Measurements from ENCODE around the gene CBLN2.

The CBLN2 gene

DNA sequence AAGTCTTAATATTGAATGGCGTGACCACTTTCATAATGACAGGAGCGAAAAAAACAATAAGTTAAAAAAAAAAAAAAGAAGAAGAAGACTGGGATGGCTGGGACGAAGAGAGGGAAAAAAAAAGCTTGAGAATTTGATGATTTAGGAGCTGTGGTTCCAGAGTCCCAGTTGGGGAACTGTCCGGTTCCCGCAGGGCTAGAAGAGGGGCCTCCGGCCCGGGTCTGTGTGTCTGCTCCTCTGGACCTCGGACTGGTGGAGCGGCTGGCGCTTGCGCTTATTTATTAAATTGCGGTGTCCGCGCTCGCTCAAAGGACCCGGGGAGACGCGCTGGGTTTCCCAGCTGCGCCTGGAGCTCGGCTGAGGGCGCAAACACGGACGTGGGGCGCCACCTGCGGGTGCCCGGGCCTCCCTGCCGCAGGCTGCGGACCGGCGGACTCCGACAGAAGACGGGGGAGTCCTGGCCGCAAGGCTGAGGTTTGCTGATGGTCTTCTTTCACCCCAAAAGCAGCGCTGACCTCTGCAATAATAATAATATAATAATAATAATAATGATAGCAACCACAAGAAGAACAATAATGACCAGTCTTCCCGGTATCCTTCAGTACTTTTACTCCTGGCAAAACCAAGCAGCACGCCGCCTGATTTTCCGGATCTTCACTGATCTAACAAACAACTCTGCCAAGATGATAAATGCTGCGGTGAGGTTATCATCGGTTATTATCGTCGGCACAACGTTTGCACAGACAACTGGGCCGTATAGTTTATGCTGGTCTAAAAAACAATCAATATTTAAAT lies at the start of gene CBLN2:
CBLN2 (minus strand) TSS at position 251 of the 795 bp plus-strand sequence. CDS start 2,182 bp downstream, outside the sequence.
- DNase-seq: no peak

GRCh38 chr18:72588360-72588759 lies 44.2 kb upstream of the CBLN2 start:
- no peak for DNase-seq

DNA sequence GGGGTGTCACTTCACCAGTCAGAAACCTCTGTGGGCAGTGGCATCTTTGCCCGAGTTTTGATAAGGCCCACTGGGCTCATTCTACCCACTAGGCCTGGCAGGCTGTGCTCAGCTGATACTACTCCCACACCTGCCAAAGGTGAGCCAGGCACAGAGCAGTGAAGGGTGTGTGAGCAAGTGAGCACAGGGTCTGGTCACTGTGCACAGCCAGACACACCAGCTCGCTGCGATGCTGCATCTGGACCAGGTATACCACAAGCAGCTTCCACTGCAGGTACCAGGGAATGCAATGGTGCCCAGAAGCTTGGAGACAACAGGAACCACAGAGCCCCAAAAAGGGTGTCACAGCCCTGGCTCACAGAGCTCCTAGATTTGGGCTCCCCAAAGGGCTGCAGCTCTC lies 40.6 kb upstream of the CBLN2 start:
- DNase-seq: no peak

- no peak for DNase-seq
These were observed 37.8 kb upstream of the CBLN2 start for GRCh38 chr18:72581976-72582375.

DNA sequence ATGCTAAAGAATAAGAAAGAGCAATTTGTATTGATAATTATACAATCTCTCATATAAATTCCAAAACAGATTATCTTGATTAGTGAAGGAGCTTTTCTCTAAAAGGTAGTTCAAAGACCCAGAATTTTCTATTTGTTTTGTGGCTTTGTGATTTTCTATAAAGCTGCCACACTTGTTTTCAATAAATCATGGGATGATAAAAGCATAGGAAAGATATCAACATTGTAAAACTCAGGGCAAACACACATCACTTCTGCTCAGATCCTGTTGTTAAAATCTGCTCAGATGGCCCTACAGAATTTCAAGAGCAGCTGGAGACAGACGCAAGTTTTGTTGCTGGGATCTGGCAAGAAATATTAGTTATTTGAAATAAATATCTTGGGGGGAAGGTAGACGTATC lies 28.8 kb upstream of the CBLN2 start:
- DNase-seq: no peak

GRCh38 chr18:72566290-72566689 lies 22.1 kb upstream of the CBLN2 start:
- DNase-seq: no peak

DNA sequence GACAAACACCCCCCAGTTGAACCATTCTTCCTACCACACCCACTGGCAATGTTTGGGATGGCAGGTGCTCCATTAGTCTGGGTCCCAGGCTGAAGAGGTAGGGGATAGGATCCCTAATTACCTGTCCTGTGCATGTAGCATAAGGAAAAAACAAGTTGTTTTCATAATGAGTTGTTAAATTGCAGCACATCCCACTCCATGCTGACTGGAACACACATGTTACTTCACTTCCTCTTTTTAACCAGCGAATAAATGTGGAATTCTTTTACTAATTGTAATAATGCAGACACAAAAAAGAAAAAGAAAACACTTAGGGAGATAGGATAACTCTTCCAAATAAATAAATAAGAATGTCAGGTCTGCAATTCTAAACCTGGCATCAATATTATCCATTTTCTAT lies 11.8 kb upstream of the CBLN2 start:
- no peak for DNase-seq

GRCh38 chr18:72555101-72555500 lies 11.0 kb upstream of the CBLN2 start:
- no peak for DNase-seq

DNA sequence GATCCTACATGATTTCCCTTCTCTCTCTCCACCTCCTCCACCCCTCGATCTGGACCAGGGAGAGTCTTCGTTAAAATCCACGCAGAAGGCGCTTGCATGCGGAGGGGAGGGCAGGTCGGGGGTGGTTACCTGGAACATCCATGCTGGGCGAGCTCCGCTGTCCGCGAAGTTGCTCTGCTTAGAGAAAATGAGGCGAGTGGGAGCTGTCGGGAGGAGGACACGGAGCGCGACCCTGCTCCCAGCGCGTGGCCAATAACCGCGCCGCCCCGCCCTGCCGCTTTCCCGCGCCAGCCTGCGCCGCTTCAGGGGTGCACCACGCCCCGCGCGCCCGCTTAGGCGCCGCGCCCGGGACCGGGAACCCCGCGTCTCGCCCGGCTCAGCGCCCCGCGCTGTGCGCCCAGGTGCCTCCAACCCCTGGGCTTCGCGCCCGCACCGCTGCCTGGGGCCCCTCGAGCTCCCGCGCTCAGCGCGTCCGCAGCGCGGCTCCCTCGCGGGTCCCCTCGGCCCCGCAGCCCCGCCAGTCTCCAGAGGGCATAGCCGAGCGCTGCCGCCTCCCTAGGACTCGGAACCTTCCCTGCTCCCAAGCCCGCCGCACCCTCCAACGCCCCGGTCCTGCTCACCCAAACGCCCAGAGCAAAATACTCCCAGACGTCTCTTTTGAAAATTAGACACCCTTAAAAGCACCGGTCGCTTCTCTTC lies 636 bp downstream of the CBLN2 start:
- DNase-seq: no peak

GRCh38 chr18:72542984-72543356 lies 1.2 kb downstream of the CBLN2 start:
- DNase-seq: no peak

DNA sequence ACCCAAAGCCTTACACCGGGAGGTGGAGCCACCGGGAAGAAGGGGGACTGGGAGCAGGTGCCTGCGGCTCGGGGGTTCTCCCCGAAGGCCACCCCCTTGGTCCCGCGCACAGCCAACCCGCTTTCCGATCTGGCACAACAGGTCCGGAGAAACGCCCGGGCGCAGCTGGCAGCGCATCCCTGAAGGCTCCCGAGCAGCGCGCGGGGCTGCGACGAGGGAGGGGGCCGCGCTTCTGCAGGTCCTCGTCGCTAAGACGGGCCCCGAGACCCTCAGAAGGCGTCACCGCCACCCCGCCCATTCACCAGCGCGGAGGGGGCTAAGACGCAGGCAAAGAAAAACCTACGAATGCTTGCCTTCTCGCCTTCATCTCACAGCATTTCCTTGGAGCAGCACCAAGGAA lies 1.8 kb downstream of the CBLN2 start:
- no peak for DNase-seq

GRCh38 chr18:72541871-72542332 lies 2.2 kb downstream of the CBLN2 start:
- DNase-seq: no peak

DNA sequence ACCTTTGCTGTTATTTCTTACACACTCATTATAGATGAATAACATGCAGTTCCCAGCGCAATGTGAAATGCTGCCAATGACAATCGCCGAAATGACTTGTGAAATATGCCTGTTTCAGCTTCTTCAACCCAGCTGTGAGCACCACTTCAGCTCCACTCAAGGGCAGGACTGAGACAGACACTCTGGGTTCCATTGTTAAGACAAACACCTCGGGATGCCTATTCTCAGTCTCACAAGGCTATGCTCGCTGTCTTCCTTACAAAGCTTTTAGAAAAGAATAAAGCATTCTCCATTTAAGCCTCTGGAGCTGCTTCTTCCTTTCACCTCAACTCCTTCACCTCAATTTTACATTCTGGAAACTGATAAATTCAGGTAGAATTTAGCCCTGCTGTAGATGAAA lies 4.2 kb downstream of the CBLN2 start:
- no peak for DNase-seq

- DNase-seq: no peak
These were observed 13.5 kb downstream of the CBLN2 start for GRCh38 chr18:72530622-72531021.

DNA sequence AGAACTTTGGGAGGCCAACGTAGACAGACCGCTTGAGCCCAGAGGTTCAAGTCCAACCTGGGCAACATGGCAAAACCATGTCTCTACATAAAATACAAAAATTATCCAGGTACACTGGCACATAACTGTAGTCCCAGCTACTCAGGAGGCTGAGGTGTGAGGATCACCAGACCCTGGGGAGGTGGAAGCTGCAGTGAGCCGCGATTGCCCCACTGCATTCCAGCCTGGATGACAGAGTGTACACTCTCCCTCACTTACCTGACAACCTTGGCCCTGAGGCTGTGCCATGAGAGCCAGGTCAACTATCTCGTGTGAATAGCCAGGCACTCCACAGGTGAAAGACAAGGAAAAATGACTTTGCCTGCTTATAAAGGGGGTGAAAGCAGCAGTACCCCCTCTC lies 39.3 kb downstream of the CBLN2 start:
- DNase-seq: no peak

GRCh38 chr18:72502671-72503431 lies 41.3 kb downstream of the CBLN2 start:
- no peak for DNase-seq

GRCh38 chr18:72492497-72492896 lies 51.6 kb downstream of the CBLN2 start:
- DNase-seq: no peak

Measured in activated T-cell treated with anti-CD3 and anti-CD28 coated beads for 4 hours (primary cell).